ENCODE results near the gene TAB2. TPM values are rescaled to one million over a fixed set of nuclear protein-coding genes. Genes with fewer than 3 reads are reported as not detected.

The TAB2 gene
- total RNA-seq, 4 donors from 2014 or later: 59.2 to 121 (median 83.8) TPM

DNA sequence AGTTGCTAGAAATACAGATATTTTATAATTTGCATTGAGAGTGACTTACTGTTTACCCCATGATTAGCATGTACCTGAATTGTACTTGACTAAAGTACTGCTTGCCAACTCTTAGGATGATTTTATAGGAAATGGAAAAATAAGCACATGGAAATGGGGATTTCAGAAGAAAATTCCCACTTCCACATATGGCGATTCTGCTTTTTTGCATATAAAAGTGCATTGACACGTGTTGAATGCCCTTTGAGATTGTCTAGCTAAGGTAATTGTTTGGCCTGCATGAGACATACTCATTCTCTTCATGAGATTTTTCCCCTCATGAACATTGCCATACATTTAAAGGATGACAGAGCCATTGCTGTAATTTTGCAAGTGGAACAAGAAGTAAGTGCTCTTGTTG is 10.1 kb downstream of the TAB2 start:
- TF ChIP-seq, protein P1, sequence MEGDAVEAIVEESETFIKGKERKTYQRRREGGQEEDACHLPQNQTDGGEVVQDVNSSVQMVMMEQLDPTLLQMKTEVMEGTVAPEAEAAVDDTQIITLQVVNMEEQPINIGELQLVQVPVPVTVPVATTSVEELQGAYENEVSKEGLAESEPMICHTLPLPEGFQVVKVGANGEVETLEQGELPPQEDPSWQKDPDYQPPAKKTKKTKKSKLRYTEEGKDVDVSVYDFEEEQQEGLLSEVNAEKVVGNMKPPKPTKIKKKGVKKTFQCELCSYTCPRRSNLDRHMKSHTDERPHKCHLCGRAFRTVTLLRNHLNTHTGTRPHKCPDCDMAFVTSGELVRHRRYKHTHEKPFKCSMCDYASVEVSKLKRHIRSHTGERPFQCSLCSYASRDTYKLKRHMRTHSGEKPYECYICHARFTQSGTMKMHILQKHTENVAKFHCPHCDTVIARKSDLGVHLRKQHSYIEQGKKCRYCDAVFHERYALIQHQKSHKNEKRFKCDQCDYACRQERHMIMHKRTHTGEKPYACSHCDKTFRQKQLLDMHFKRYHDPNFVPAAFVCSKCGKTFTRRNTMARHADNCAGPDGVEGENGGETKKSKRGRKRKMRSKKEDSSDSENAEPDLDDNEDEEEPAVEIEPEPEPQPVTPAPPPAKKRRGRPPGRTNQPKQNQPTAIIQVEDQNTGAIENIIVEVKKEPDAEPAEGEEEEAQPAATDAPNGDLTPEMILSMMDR (IDR thresholded peaks at IDR 0.05; ENCODE audit: low read depth): no peak

DNA sequence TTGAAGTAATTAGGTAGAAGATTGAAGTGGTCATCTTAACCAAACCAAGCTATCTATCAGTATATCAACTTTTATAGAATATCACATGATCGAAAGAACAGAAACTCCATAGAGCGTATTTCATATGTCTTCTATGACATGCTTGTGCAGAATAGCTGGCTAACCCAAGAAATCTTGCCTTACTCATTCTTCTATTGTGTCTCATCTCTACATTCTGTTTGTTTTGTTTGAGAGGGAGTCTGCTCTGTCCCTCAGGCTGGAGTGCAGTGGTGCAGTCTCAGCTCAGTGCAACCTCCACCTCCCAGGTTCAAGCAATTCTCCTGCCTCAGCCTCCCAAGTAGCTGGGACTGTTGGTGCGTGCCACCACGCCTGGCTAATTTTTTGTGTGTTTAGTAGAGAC is 10.6 kb downstream of the TAB2 start:
- TF ChIP-seq, protein P1 (IDR thresholded peaks at IDR 0.05; ENCODE audit: low read depth): no peak

DNA sequence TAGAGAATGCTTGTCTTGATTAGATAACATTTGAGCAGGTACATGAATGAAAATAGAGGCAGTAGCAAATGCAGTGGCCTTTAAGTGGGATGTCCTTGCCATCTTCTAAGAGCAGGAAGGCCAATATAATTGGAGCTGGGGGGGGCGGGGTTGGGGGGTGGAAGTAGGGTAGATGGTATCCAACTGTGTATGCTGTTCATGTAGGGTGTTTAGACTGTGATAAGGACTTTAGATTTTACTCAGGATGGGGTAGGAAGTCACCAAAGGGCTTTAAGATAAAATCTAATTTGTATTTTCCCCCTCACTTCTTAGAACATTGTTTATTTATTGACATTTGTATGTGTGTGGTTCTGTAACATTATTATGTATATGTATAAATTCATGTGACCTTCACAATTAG is 12.0 kb downstream of the TAB2 start:
- TF ChIP-seq, protein P1 (IDR thresholded peaks at IDR 0.05; ENCODE audit: low read depth): no peak

DNA sequence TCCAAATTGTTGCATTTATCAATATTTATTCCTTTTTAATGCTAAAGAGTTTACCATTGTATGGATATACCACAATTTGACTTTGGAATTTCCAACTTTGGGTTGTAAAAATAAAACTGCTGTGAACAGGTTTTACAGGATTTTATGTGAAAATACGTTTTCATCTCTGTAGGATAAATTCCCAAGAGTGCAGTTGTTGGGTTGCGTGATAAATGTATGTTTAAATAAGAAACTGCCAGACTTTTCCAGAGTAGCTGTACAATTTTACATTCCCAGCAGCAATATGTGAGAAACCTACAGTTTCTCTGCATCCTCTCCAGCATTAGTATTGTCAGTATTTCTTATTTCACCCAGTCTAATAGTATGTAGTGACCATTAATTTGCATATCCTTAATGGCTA is 12.6 kb downstream of the TAB2 start:
- TF ChIP-seq, protein P1 (IDR thresholded peaks at IDR 0.05; ENCODE audit: low read depth): no peak

DNA sequence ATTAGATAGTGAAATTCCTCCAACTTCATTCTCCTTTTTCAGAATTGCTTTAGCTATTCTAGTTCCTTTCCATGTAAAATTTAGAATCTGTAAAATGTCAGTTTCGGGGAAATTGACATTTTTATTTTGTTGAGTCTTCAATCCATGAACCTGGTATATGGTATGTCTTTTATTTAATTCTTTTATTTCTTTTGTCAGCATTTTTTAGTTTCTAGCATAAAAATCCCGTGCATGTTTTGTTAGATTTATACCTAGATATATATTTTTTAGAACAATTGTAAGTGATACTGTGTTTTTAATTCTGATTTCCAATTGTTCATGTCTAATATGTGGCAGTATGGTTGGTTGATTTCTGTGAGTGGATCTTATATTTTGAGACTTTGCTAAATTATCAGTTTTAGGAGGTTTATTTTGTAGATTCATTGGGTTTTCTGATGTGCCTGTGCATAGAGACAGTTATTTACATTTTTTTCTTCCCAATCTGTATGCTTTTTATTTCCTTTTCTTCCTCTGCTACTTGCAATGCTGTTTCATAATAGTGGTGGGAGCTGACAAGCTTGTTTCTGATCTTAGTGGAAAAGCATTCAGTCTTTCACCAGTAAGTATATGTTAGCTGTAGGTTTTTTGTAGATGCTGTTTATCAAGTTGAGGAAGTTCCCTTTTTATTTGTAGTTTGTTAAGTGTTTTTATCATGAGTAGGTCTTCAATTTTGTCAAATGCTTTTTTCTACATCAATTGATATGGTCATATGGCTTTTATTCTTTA is 13.7 kb downstream of the TAB2 start:
- TF ChIP-seq, protein P1 (IDR thresholded peaks at IDR 0.05; ENCODE audit: low read depth): no peak

DNA sequence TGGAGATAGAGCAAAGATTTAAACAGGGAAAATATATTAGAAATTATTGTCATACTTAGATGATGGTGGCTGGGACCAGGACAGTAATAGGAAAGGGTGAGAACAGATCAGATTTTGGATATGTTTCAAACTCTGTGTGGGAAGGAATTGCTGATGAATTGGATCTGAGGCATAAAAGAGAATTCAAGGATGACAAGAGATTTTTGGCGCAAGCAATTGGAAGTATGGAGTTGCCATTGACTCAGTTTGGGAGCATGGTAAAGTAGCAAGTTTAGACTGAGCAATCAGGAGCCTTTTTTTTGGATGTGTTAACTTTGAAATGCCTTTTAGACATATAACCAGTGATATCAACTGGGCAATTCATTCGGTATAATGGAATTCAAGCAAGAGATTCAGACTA is 14.4 kb downstream of the TAB2 start:
- TF ChIP-seq, protein P1 (IDR thresholded peaks at IDR 0.05; ENCODE audit: low read depth): no peak

DNA sequence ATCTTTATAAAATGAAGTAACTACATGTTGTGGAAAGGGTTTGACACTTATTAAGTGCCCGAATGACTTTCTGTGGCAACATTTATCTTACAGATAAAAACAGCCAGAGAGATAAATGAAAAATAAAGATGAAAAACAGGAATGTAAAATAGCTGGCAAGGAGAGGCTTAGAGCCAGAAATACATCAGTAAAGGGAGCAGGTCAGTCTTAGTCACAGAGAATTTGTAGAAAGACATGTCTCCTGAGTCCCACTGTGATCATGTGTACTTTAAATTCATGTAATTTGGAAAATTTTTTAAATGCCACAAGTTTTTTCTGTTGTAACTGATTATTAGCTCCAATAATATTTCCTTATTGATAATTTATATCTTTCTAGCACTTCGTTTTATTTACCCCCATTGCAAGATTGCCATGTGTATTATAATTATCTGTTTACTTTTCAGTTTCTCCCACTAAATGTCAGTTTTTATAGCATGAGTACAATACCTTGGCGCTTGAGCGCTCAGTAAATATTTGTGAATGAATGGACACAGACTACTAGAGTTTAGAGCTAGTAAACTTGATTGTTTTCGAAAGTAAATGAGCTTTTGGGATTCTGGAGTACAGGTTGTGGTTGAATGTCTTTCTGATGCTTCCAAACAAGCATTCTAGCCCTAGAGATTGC is 15.2 kb downstream of the TAB2 start:
- TF ChIP-seq, protein P1 (IDR thresholded peaks at IDR 0.05; ENCODE audit: low read depth): no peak
